Uterus (tissue), 4 donors: Measurements from ENCODE around the gene IQCH. TPM values are rescaled to one million over a fixed set of nuclear protein-coding genes. Genes with fewer than 3 reads are reported as not detected.

ENCODE experiments used
- DNase-seq, 2 donors: peaks; one replicate each; pipeline ENCODE4 v3.0.0-alpha.2; 2019 to 2020
- H3K27ac ChIP-seq, 2 donors: fragments of 200-600 bp; sonication (generic); 1 replicate in 1 of 2; 2 replicates in 1 of 2; pipeline ENCODE4 v1.5.1; 2016 to 2018
- H3K27me3 ChIP-seq, 2 donors: fragments of 200-600 bp; sonication (generic); one replicate each; pipeline ENCODE4 v1.5.1; 2018 to 2019; ENCODE audit warnings: control low read depth in 1 of 2
- H3K36me3 ChIP-seq, 2 donors: fragments of 200-600 bp; sonication (generic); one replicate each; pipeline ENCODE4 v1.5.1; 2019; ENCODE audit warnings: control low read depth in 1 of 2
- H3K4me1 ChIP-seq, 2 donors: fragments of 200-600 bp; sonication (generic); one replicate each; pipeline ENCODE4 v1.5.1; 2018 to 2019; ENCODE audit warnings: control low read depth in 1 of 2
- H3K4me3 ChIP-seq, 2 donors: fragments of 200-600 bp; sonication (generic); 1 replicate in 1 of 2; 2 replicates in 1 of 2; pipeline ENCODE4 v1.5.1; 2018 to 2019; ENCODE audit warnings: mild to moderate bottlenecking in 1 of 2
- H3K9me3 ChIP-seq, 2 donors: fragments of 200-600 bp; sonication (generic); one replicate each; pipeline ENCODE4 v1.5.1; 2019; ENCODE audit warnings: control low read depth in 1 of 2
- POLR2A ChIP-seq, 2 donors: fragments of 450-650 bp; IDR thresholded peaks; one replicate each; pipeline ENCODE4 v1.6.1; 2016; ENCODE audit warnings: antibody characterized with exemption in 2 of 2, mild to moderate bottlenecking in 1 of 2, moderate library complexity in 1 of 2
- intact Hi-C: fragments of 100-400 bp; cut with DNase I; formaldehyde crosslinking; loops from one replicate; pipeline ENCODE4 v1.15.1; 2023; ENCODE audit warnings: low total_unique reads
- total RNA-seq, 4 donors: library from RNA; depleted of rRNA in 3 of 4; stranded (reverse); fragments of >200 nt in 3 of 4; gene quantifications; one replicate each; pipeline versions ENCODE4 v1.1.0 to v1.2.4, GENCODE V29; 2014 to 2023
- TF ChIP-seq, protein P1 (sequence below), 4 experiments: fragments of 200-600 bp in 2 of 4; fragments of 450-650 bp in 2 of 4; sonication (generic) in 2 of 4; IDR thresholded peaks; one replicate each; pipeline ENCODE4 v1.5.1; 2016 to 2019; ENCODE audit warnings: antibody characterized with exemption in 4 of 4, mild to moderate bottlenecking in 2 of 4, moderate library complexity in 1 of 4
- donor health status: DM: yes; HTN: yes; CAD: no.

IQCH gene
- total RNA-seq, 4 donors from 2014 or later = 0.26 to 3.0 (median 1.7) TPM

DNA sequence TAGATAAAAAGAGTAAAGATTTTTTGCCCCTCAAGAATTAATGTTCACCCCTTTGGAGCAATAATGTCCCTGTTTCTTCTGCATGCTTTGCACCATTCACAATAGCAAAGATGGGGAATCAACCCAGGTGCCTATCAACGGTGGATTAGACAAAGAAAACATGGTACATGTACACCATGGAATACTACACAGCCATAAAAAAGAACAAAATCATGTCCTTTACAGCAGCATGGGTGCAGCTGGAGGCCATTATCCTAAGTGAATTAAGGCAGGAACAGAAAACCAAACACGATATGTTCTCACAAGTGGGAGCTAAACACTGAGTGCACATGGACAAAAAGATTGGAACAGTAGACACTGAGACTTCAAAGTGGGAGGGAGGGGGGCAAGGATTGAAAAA lies 35.3 kb upstream of the IQCH start:
- Histone ChIP-seq H3K9me3 (no peaks in the 10 kb centered on the region), H3K36me3 (no peaks in the 10 kb centered on the region), H3K4me3 (no peak overlapping the region), H3K27ac (no peak overlapping the region), H3K4me1 (no peaks in the 10 kb centered on the region), H3K27me3 (no peaks in the 10 kb centered on the region)
- TF ChIP-seq, protein P1, sequence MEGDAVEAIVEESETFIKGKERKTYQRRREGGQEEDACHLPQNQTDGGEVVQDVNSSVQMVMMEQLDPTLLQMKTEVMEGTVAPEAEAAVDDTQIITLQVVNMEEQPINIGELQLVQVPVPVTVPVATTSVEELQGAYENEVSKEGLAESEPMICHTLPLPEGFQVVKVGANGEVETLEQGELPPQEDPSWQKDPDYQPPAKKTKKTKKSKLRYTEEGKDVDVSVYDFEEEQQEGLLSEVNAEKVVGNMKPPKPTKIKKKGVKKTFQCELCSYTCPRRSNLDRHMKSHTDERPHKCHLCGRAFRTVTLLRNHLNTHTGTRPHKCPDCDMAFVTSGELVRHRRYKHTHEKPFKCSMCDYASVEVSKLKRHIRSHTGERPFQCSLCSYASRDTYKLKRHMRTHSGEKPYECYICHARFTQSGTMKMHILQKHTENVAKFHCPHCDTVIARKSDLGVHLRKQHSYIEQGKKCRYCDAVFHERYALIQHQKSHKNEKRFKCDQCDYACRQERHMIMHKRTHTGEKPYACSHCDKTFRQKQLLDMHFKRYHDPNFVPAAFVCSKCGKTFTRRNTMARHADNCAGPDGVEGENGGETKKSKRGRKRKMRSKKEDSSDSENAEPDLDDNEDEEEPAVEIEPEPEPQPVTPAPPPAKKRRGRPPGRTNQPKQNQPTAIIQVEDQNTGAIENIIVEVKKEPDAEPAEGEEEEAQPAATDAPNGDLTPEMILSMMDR (IDR thresholded peaks at IDR 0.05) = no peak
- no peak for TF ChIP-seq POLR2A (IDR thresholded peaks at IDR 0.05)
- DNase-seq = no peak
- intact Hi-C loops = no loop called here

DNA sequence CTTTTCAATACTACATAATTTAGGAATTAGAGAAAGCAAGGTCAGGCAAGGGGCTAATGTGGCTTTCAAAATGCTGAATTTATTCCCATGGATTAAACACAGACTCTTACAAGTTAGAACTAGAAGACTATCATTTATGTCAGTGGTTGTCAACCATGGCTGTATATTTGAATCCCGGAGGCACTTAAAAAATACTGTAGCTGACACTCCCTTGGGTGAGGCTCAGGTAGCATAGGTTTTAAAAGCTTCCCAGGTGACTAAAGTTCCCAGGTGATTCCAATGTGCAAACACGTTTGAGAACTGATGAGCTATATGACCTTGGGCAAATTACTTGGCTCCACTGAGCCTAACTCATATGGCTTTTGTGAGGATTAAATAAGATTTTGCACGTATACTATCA lies 29.7 kb upstream of the IQCH start:
- no peaks in the 10 kb centered on the region for H3K36me3 ChIP-seq
- no peak for DNase-seq
- no peak overlapping the region for H3K4me3 ChIP-seq
- H3K4me1 ChIP-seq = no peaks in the 10 kb centered on the region
- intact Hi-C loops = no loop called here
- H3K9me3 ChIP-seq = no peaks in the 10 kb centered on the region
- H3K27me3 ChIP-seq = no peaks in the 10 kb centered on the region
- no peak overlapping the region for H3K27ac ChIP-seq
- no peak for TF ChIP-seq POLR2A (IDR thresholded peaks at IDR 0.05)
- TF ChIP-seq, protein P1 (IDR thresholded peaks at IDR 0.05) = no peak

DNA sequence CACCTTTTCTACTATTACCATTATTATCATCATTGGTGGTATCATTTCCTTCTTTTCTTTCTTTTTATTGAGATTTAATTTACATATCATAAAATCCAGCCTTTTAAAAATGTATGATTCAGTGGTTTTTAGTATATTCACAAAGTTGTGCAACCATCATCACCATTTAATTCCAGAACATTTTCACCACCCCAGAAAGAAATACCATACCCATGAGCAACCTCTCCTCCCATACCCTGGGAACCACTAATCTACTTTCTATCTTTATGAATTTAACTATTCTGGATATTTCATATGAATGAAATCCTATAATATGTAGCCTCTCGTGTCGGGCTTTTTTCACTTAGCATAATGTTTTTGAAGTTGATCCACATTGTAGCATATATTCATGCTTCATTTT lies 29.2 kb upstream of the IQCH start:
- Histone ChIP-seq H3K9me3 (no peaks in the 10 kb centered on the region), H3K36me3 (no peaks in the 10 kb centered on the region), H3K27ac (no peak overlapping the region), H3K4me1 (no peaks in the 10 kb centered on the region), H3K4me3 (no peak overlapping the region), H3K27me3 (no peaks in the 10 kb centered on the region)
- DNase-seq = no peak
- TF ChIP-seq POLR2A (IDR thresholded peaks at IDR 0.05) = no peak
- TF ChIP-seq, protein P1 (IDR thresholded peaks at IDR 0.05) = no peak
- intact Hi-C loops = no loop called here

GRCh38 chr15:67227431-67227830 lies 27.2 kb upstream of the IQCH start:
- intact Hi-C loops = no loop called here

DNA sequence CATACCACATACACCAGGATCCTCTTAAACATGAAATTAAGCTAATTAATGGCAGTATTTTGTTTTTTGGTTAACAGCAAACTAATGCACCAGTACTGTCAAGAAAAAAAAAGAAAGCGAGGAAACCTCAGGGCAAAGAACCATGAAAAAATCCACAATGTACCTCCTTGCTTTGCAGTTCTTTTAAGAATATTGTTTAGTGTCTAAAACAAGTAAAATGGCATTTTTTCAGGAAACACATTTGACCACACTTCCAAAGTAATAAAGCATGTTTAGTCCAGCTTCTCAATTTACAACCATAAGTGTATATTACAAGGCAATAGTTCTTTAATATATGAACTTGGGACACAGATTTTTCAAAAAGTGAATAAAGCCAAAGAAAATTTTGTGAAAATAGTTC lies 26.7 kb upstream of the IQCH start:
- H3K27ac ChIP-seq = no peak overlapping the region
- TF ChIP-seq, protein P1 (IDR thresholded peaks at IDR 0.05) = no peak
- TF ChIP-seq POLR2A (IDR thresholded peaks at IDR 0.05) = no peak
- no peaks in the 10 kb centered on the region for H3K27me3 ChIP-seq
- DNase-seq = no peak
- no peaks in the 10 kb centered on the region for H3K9me3 ChIP-seq
- H3K36me3 ChIP-seq = no peaks in the 10 kb centered on the region
- H3K4me3 ChIP-seq = no peak overlapping the region
- intact Hi-C loops = no loop called here
- no peaks in the 10 kb centered on the region for H3K4me1 ChIP-seq

More at GRCh38 chr15:67227431-67227830, 27.2 kb upstream of the IQCH start:
- Histone ChIP-seq H3K27me3 (no peaks in the 10 kb centered on the region), H3K4me3 (no peak overlapping the region), H3K9me3 (no peaks in the 10 kb centered on the region), H3K4me1 (no peaks in the 10 kb centered on the region), H3K27ac (no peak overlapping the region), H3K36me3 (no peaks in the 10 kb centered on the region)
- TF ChIP-seq, protein P1 (IDR thresholded peaks at IDR 0.05) = no peak
- no peak for TF ChIP-seq POLR2A (IDR thresholded peaks at IDR 0.05)
- no peak for DNase-seq
